Stimulated activated CD8-positive, alpha-beta memory T cell treated with anti-CD3 and anti-CD28 coated beads, Interleukin-2, amount 100 ng/mL, for 48 hours (primary cell): ENCODE data around the gene ADGRL4.
"Not testable (repeated sequence)": the region's sequence is repeated elsewhere in the genome, so short reads cannot be mapped to it uniquely, and the experiment has no call there.

Experiments
- DNase-seq, 2 donors: peaks; one replicate each; pipeline ENCODE4 v3.0.0-alpha.2; 2020; ENCODE audit warnings: low read depth in 2 of 2

Gene ADGRL4

DNA sequence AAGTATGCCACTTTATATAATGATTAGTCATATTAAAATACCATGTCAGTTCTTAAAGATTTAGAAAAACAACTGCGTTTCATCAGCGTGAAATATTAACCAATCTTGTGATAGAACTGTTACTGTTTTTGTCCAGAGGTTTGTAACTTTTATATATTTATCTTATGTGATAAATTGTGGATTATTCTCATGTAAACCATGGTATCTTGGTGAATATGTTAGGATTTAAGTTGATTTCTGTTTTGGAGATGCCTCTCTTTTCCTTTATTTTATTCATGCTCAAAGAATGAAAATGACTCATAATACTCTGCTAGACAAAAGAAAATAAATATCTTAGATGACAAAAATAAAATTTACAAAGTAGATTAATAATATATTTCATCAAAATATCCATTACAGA is 88.4 kb downstream of the ADGRL4 start:
- DNase-seq = no peak

DNA sequence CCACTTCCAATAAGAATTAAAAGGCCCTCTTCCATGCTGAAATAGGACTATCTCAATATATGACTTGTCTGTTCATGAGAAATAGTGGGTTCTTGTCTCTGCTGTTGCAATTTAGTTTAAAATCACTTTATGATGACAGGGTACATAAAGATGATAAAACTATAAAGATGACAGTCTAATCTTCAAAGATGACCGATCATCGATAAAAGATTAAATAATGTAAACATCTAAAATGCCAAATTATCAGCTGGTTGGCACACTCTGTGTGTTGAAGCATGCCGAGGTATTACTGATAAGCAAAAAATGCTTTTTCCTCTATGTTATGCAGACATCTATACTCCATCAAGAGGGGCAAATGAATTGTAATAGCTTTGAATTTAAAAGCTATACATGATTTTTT is 89.5 kb downstream of the ADGRL4 start:
- no peak for DNase-seq

DNA sequence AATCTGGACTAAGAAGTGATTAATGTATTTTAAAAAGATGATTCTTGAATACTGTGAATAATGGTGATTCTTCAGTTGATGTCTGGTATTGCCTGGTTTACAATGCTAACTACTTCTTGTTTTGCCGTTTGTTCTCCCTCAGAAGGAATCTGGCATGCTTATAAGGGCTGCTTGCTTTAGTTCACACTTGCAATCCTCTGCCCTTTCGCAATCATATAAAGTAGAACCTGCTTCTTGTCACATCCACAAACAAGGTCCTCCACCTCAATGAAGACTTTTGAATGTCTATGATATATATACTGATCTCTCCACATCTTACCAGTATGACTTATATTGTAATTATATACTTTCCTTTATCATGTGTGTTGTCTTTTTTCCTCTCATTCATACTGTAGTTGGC is 92.6 kb downstream of the ADGRL4 start:
- no peak for DNase-seq

DNA sequence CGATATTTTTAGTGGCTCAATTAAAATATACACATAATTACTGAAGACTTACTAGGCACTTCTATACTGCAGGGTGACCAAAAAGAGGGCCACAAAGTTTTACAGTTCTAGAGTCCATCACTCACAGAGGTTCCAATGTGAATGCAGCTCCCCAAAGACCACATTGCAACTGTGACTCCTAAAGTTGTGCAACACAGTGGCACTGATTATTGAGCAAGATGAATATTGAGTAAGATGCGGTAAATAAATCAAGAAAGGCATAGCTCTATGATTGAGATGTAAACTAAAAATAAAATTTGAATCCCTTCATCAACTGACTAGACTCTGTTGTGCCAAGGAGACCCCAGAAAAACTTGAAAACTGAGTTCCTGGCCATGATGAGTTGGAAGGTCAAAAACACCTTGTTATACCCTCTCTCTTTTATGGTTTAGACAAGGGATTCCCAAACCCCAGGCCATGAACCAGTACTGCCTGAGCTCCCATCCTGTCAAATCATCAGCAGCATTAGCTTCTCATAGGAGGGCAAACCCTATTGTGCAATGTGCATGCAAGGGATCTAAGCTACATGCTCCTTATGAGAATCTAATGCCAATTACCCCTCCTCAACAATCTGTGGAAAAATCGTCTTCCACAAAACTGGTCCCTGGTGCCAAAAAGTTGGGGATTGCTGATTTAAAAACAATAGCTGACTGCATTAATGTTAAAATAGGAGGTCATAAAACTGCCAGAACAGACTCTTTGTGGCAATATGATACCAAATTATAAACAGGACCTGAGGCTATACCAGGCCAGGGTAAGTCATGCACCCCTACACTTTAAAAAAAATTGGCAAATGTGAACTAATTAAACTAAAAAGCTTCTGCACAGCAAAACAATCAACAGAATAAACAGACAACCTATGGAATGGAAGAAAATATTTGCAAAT is 94.3 kb downstream of the ADGRL4 start:
- DNase-seq = no peak

DNA sequence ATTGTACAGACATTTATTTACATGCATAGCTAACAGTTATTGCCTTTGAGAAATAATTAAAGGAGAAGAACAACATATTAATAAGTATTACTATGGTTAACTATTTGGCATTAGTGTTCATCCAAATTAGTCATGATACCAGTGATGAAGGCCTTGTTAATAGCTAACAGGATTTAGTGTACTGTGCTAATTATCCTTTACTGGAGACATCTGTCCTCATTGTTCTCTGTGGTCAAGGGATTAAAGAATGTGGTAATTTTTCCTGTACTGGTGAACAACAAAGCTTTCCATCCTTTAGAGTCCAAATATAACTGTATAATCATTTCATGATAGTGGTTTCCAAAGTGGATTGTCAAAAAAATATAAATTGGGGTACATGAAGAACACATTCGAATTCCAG is 103.9 kb downstream of the ADGRL4 start:
- DNase-seq = no peak

DNA sequence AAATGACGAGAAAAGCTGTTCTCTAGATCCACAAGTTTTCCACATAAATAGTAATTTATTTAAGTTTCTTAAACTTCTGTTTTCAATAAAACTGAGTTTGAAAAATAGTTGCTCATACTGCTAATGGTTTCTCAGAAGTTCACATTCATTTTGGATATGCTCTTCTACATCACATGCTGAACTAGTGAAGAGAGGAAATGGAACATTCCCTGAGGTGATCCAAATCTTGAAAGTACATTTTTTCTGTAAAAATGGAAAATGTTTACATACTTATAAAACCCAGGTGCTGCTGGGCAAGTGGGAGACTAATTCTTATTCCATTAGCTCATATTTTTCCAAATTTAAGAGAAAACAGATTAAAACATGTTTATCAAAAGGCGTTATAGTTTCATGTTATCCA is 111.7 kb downstream of the ADGRL4 start:
- DNase-seq = no peak

DNA sequence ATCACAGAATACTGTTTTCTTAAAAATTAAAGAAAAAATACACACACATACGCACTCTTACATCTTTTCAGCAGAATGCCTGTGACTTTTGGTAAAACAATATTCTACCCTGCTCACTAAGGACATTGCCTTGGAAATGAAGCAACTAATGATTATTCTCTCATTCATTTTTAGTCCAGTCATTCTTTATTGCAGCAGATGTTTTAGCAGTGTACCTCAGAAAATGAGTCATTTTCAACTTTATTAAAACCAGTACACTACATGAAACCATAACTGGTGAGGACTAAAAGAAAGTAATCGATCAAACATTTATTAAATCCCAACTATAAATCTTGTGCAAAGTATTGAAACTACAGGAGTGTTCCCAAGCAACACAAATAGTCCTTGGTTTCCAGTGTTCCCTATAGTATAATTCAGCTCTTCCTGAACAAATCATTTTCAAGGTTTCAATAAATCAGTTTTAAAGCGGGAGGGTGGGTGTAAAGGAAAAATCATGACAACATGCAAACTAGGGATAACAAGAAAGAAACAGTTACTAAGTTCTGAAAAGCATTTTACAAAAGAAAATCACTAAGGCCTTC is 114.2 kb downstream of the ADGRL4 start:
- no peak for DNase-seq

DNA sequence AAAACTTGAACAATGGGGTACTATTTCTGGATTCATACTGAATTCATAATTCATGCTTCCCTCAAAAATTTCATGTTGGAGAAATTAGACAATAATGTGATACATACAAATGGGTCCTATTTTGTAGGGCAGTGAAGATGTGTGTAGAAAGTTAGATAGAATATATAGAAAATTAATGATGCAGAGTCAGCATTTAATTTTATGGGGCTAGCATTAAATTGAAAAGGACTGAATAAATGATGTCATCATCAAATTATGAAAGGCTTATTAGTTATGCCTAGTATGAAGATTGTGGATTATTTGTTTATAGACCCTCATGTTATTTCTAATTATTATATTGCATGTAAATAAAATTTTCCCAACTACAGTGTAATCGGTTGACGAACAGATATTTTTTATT is 119.1 kb downstream of the ADGRL4 start:
- DNase-seq = no peak

DNA sequence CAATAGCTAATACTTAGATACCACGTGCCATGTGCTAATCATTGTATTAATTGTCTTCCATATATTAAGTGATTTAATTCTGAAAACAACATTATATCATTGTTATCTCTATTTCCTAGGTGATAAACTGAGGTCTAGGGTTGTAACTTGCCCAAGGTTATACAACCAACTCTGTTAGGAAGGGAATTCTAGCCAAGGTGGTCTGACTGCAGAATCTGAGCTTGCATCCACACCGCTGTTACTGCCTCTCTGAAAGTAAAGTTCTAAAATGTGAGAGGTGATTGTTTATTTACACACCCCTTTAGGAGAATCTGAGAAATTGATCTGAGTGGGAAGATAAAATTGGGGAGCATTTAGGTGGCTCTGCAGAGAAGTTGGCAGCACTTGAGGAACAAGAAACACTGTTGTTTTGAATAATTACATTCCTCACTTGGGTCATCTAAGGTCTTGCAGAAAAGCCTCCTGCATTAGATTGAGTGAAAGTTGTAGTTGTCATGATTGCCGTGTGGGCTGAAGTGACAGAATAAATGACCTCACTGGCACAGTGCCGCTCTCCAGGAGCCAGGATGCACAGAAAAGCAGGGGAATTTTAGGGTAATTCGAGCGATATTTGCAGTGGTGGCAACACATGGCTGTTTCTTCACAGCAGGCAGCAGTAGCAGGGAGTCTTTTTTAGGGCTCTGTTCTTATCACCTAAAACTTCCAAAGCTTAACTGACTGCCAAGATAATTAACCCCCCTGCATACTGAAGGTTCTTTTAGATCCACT is 121.7 kb downstream of the ADGRL4 start:
- no peak for DNase-seq

DNA sequence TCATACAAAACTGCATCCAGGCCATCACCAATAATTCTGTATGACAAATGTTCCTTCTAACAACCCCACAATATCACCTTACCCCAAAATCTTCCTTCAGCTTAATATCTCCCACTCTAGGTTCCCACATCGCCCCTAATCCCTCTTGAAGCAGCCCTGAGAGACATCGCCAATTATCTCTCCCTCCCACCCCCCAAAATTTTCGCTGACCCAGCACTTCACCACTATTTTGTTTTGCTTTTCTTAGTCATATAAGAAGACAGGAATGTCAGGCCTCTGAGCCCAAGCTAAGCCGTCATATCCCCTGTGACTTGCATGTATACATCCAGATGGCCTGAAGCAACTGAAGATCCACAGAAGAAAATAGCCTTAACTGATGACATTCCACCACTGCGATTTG is 126.3 kb downstream of the ADGRL4 start:
- no peak for DNase-seq

DNA sequence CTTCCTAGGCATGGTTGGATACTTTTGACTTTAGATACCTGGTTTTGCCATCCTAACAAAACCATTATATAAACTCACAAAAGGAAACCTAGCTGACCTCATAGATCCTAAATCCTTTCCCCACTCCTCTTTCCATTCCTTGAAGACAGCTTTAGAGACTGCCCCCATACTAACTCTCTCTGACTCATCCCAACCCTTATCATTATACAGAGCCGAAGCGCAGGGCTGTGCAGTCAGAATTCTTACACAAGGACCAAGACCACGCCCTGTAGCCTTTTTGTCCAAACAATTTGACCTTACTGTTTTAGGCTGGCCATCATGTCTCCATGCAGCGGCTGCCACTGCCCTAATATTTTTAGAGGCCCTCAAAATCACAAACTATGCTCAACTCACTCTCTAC is 130.5 kb downstream of the ADGRL4 start:
- not testable (repeated sequence) for DNase-seq

DNA sequence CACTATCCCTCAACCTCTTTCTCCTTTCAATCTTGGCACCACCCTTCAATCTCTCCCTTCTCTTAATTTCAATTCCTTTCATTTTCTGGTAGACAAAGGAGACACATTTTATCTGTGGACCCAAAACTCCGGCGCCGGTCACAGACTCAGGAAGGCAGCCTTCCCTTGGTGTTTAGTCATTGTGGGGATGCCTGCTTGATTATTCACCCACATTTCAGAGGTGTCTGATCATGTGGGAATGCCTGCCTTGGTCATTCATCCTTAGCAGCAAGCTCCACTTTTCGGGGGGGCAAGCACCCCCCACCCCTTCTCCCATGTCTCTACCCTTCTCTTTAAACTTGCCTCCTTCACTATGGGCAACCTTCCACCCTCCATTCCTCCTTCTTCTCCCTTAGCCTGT is 133.7 kb downstream of the ADGRL4 start:
- not testable (repeated sequence) for DNase-seq

DNA sequence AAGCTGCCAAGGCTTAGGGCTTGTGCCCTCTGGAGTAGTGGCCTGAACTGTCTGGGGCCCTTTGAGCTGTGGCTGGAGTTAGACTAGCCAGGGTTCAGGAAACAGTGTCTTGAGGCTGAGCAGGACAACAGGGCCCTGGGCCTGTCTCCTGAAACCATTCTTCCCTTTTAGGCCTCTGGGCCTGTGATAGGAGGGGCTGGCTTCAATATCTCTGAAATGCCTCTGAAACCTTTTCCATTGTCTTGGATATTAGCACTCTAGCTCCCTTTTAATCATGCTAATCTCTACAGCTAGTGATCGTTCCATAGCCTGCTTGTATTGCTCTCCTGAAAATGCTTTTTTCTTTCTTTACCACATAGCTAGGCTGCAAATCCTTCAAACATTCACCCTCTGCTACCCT is 135.3 kb downstream of the ADGRL4 start:
- DNase-seq = no peak

DNA sequence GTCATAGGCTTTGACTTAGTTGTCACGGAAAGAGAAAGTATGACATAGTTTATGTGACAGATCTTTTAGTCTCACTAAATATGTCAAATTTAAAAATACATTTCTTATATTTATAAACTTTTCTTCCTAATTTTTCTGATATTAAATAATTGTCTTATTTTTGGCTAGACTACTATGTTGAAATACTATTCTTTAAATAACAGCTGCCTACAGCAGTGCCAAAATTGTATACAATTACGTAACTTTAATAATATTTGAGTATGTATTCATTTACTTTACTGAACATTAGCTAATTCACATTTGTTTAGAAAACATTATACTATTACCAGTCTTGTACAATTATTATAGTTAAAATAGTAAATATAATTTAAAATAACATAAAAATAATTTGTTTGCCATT is 137.4 kb downstream of the ADGRL4 start:
- DNase-seq = no peak

DNA sequence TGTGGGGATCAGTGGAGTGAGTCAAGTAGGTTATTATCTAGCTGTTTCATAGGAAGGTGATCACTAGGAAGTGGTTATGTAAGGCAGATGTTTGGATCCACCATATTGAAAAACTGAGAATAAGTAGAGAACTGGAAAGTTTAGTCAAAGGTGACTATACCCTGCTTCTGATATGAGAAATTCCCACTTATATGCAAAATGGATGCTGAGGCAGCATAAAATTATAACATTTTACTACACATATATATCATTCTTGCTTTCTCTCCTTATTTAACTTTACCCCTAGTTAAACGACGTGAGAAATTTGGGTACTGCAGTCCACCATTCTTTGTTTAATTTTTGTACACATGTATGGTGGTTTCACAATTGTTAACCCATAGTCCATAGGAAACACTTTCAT is 142.4 kb downstream of the ADGRL4 start:
- DNase-seq = no peak

DNA sequence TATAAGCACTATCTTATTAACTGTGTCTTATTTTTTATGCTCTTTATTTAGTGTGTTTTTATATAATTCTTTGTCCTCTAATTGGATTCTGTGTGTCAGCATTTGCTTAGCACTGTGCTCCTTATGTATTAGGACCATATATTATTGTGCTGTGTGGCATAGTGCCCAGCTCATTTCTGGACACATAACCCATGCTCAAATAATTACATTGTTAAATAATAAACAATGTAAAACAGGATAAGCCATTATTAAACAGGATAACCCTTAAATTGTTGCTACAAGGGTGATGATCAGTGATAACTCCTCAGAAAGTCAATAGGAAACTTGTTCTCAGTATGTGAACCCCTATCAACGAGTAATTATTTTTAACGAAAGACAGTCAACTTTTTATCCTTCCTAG is 150.4 kb downstream of the ADGRL4 start:
- no peak for DNase-seq

DNA sequence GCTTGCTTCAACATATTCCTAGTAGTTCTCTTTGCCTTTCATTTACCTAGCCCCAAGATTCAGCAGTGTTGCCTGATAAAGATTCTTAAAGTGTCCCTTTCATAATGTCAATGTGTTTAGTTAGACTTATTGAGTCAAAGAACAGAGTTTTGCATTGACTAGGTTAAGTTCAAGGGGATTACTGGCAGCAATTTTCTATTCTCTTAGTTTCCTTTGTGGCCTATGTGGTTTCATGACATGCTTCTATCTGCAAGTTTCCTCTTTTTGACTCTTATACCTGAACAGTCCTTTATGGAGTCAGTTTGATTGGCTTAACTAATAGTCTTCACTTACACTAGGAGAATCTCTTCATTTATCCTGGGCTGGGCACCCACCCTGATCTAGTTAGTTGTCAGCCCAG is 151.3 kb downstream of the ADGRL4 start:
- no peak for DNase-seq

DNA sequence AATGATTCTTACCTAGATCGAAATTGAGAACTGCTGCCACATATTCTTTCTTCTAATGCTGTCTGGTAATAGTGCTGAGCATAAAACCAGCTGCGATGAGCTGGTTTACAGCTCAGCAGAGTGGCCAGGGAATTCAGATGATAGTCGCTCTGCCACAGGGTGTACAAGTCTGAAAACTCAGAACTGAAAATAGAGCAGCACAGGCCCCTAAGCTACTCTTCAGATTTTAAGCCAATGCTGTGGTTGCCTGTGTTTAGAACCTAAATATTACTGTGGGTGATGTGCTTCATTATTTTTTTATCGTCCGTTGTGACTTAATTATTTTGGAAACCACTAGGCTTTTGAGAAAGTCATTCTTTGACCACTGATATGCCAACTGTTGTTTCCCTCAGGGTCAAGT is 152.0 kb downstream of the ADGRL4 start:
- DNase-seq = no peak

DNA sequence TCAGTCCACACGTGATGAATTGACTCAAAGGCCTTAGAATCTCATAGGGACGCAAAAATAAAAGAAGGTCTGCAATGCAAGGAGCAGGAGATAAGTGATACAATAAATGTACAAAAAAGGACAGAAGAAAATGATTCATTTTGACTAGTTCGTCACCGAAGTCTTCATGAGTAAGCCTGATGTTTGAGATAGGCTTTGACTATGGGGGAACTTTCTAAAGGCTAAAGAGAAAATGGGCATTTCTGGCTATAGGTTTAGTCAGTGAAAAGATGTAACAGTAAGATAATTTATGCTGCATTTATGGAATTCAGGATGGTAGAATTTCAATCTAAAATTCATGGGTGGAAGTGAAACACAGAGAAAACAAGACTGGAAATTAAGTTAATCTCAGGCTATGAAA is 163.0 kb downstream of the ADGRL4 start:
- DNase-seq = no peak

DNA sequence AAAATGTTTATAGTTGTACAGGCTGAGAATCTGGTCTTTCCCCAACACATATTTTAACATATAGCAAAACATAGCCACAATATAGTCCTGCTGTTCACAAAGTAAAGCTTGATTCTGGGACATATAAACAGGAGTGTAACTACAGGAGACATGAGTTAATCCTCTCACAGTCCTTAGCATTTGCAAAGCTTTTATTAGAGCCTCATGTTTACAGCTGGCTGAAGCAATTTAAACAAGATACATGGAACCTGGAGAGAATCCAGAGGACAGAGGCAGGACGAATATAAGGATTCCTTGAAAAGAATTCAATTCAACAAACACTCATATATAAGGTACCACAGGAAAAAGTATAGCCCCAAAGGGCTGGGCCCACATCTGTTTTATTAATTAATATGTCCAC is 163.4 kb downstream of the ADGRL4 start:
- DNase-seq = no peak

DNA sequence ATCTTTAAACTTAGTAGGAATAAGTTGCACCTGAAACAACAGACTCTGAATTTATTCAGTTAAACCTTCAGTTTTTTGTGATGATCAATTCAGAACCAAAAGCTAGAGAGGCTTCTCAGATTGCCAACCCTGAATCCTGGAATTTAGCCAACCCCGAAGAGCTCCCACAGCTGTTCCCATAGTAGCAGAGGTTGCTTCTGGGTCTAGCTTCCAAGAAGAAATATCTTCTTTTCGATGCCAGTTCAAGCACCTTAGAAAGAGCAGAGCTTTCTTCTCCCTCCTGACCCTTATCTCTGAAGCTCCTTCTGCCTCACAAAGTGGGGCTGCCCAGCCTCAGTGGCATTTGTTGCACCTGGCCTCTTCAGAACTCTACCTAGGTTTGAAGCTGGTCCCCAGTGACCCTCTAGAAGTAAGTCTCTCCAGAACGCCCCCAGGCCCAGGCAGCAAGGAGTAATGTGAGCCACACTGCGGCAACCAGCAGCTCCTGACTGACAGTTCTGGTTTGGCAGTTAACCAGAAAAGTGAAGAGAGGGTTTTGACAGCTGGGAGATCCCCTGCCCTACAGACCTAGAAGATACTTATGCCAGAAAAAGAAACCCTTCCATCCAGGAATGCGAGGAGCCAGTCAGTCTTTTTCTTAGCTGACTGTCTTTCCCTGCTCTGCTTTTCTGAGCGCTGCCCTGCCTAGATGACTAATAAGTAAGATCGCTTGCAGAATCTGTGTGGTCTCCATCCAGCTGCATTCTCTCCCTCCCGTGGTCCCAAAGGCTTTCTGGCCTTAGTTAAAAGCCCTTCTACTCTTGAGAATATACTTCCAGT is 165.9 kb downstream of the ADGRL4 start:
- no peak for DNase-seq
